RWPE2 (cell line): Measurements from ENCODE around the gene MT1X.

Experiments used
- ATAC-seq: fragments of 200-7000 bp; cut with Tn5 transposase; 3 replicates; pipeline ENCODE4 v1.9.1; 2021; ENCODE audit warnings: low read depth
- DNase-seq: peaks from one replicate; pipeline ENCODE4 v3.0.0-alpha.2; 2020; ENCODE audit warnings: low spot score
- H3K27ac ChIP-seq: fragments of 450-650 bp; 2 replicates; pipeline ENCODE4 v1.5.1; 2017; ENCODE audit warnings: mild to moderate bottlenecking; ENCODE audit not compliant: poor library complexity, severe bottlenecking
- H3K27me3 ChIP-seq: fragments of 250-450 bp; sonication (Bioruptor Pico); 2 replicates; pipeline ENCODE4 v1.5.1; 2021; ENCODE audit warnings: mild to moderate bottlenecking, moderate library complexity; ENCODE audit not compliant: insufficient read depth, poor library complexity, severe bottlenecking
- H3K36me3 ChIP-seq: fragments of 250-450 bp; sonication (Bioruptor Pico); 2 replicates; pipeline ENCODE4 v1.5.1; 2020; ENCODE audit warnings: low read depth, mild to moderate bottlenecking, moderate library complexity
- H3K4me1 ChIP-seq: fragments of 250-450 bp; sonication (Bioruptor Pico); 2 replicates; pipeline ENCODE4 v1.5.1; 2021; ENCODE audit warnings: mild to moderate bottlenecking, moderate library complexity; ENCODE audit not compliant: insufficient read depth, poor library complexity, severe bottlenecking
- H3K4me3 ChIP-seq: fragments of 250-450 bp; sonication (Bioruptor Pico); 2 replicates; pipeline ENCODE4 v1.5.1; 2021; ENCODE audit warnings: mild to moderate bottlenecking, moderate library complexity; ENCODE audit not compliant: severe bottlenecking
- H3K9me3 ChIP-seq: fragments of 250-450 bp; sonication (Bioruptor Pico); 2 replicates; pipeline ENCODE4 v1.5.1; 2021; ENCODE audit warnings: mild to moderate bottlenecking, moderate library complexity; ENCODE audit not compliant: severe bottlenecking
- TF ChIP-seq, protein P1 (sequence below): fragments of 450-650 bp; IDR thresholded peaks from one replicate; pipeline ENCODE4 v1.5.1; 2017; ENCODE audit warnings: mild to moderate bottlenecking, moderate library complexity; ENCODE audit not compliant: poor library complexity, severe bottlenecking

Gene MT1X

DNA sequence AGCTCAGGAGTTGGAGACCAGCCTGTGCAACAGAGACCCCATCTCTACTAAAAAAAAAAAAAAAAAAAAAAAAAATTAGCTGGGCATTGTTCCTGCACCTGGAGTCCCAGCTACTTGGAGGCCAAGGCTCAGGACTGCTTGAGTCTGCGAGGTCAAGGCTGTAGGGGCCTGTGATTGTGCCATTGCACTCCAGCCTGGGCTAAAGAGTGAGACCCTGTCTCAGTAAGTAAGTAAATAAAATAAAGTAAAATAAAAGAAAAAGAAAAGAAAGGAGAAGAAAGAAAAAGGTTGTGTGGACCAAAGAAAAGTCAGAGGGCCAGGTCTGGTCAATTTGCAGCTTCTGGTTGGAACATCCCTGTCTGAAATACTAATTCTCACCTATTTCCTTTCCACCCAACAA, 18.4 kb downstream of the MT1X start:
- H3K27ac ChIP-seq = peak overlapping the region; percentile 3
- no peak for ATAC-seq

DNA sequence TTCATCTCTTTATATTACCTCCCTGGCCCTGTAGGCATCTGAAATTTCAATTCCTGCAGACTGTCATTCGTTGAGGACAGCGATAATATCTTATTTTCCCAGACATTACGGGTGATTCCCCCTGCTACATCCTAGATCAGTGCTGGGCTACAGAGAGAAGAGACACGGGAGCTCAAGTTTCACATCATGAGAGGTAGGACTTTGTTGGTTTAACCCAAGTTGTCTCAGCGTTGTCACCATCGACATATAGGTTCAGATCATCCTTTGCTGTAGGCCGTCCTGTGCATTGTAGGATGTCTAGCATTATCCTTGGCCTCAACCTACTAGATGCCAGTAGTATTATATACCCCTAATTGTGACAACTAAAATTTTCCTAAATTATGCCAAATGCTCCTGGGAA, 19.3 kb downstream of the MT1X start:
- H3K4me1 ChIP-seq = peaks cover 8% of the 10 kb centered on the region
- no peaks in the 10 kb centered on the region for H3K36me3 ChIP-seq
- no peak for DNase-seq
- TF ChIP-seq, protein P1, sequence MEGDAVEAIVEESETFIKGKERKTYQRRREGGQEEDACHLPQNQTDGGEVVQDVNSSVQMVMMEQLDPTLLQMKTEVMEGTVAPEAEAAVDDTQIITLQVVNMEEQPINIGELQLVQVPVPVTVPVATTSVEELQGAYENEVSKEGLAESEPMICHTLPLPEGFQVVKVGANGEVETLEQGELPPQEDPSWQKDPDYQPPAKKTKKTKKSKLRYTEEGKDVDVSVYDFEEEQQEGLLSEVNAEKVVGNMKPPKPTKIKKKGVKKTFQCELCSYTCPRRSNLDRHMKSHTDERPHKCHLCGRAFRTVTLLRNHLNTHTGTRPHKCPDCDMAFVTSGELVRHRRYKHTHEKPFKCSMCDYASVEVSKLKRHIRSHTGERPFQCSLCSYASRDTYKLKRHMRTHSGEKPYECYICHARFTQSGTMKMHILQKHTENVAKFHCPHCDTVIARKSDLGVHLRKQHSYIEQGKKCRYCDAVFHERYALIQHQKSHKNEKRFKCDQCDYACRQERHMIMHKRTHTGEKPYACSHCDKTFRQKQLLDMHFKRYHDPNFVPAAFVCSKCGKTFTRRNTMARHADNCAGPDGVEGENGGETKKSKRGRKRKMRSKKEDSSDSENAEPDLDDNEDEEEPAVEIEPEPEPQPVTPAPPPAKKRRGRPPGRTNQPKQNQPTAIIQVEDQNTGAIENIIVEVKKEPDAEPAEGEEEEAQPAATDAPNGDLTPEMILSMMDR = no peak
- no peak overlapping the region for H3K4me3 ChIP-seq
- peak overlapping the region; percentile 15 for H3K27ac ChIP-seq
- no peaks in the 10 kb centered on the region for H3K9me3 ChIP-seq
- no peaks in the 10 kb centered on the region for H3K27me3 ChIP-seq
- ATAC-seq = no peak

More for the DNA sequence above, 18.4 kb downstream of the MT1X start:
- TF ChIP-seq, protein P1 = no peak
- no peak for DNase-seq
- Histone ChIP-seq H3K4me3 (no peak overlapping the region), H3K9me3 (no peaks in the 10 kb centered on the region), H3K4me1 (peaks cover 8% of the 10 kb centered on the region), H3K36me3 (no peaks in the 10 kb centered on the region), H3K27me3 (no peaks in the 10 kb centered on the region)

DNA sequence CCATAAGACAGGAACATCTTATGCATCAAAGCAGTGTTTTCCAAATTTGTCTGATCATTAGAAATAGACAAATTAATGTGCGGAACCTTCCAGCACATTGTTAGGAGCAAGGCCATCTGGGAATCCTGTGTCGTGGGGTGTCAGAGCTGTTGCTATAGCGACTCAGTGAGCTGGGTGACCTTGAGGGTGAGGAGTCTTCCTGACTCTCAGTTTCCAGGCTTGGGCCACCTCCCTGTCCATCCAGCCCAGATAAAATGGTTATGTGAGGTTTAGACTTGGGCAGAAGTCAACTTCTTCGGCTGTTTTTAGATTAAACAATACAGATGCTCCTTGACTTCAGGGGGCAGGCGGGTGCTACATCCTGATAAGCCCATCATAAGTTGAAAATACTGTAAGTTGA, 20.6 kb downstream of the MT1X start:
- DNase-seq (no peak), ATAC-seq (no peak)
- no peak overlapping the region for H3K4me3 ChIP-seq
- no peaks in the 10 kb centered on the region for H3K27me3 ChIP-seq
- H3K27ac ChIP-seq = no peak overlapping the region
- H3K4me1 ChIP-seq = peaks cover 8% of the 10 kb centered on the region
- no peaks in the 10 kb centered on the region for H3K36me3 ChIP-seq
- no peaks in the 10 kb centered on the region for H3K9me3 ChIP-seq
- TF ChIP-seq, protein P1 = no peak

DNA sequence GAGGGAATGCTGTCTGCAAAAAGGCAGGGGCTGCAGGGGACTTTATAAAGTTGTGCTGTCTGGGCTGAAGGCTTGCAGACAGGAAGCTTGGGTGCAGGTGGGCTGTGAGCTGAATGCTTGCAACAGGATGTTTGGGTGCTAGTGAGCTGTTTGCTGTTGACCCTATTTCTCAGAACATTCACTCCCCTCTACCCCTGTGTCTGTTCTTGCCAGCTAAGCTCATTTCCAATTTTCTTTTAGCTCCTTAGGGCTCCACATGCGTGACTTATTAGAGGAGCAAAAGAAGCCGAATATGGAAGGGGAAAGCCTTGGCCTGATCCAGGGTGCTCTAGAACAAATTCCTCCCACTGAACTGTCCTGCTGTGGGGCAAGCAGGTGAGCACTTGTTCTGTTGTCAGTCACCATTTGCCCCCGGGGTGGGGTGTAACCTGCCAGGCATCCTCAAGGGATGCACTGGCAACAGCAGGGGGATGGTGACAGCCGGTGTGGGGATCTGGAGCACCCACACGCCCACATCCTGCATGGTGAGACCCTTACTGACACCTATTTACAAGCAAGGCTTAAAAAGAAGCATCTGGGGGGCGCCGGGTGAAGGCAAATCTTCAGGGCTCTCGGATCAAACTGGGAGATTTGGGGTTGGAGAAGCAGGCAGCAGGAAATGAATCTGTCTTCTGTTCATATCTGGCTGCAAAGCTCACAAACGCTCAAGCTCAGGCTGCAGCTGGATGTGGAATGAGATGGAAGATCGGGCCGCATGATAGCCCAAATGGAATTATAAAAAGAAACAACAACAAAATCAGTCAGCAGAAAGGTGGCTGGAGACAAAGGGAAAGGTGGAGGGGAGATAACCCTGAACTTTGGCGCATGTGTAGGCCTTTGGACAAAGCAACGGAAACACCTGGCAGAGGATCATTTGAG, 26.5 kb downstream of the MT1X start:
- DNase-seq (no peak), ATAC-seq (0 out of 3 replicates have a peak, but pooled peaks have one; percentile 38)
- H3K27ac ChIP-seq = no peak overlapping the region
- H3K27me3 ChIP-seq = no peaks in the 10 kb centered on the region
- H3K4me3 ChIP-seq = no peak overlapping the region
- no peaks in the 10 kb centered on the region for H3K9me3 ChIP-seq
- TF ChIP-seq, protein P1 = no peak
- H3K4me1 ChIP-seq = peaks cover 3% of the 10 kb centered on the region
- no peaks in the 10 kb centered on the region for H3K36me3 ChIP-seq

DNA sequence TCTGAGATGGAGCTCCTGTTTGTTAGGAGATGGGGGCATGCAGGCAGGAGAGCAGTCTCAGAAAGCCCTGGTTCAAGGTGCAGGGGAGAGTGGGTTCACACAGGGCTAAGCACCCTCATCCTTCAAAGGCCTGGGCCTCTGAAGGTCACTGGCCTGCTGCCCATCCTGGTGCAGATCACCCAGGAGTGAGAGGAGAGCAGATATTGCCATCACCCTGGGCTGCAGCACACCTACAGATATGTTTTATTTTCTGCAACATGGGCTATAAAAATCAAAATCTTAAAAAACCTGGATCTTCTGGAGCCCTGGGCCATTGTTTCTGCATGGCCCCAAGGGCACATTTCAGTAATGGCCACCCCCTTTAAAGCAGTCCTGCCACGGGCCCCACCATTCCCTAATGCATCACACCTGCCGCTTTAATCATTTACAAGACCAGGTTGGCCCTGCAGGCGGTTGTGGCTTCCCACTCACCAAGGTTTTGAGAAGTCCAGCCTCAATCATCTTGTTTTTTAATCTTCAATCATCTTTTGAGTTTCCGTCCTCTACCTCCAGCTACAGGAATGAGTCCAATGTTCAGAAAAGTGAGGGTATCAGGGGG, 27.3 kb downstream of the MT1X start:
- TF ChIP-seq, protein P1 = no peak
- Histone ChIP-seq H3K9me3 (no peaks in the 10 kb centered on the region), H3K36me3 (no peaks in the 10 kb centered on the region), H3K27ac (no peak overlapping the region), H3K27me3 (no peaks in the 10 kb centered on the region), H3K4me3 (no peak overlapping the region), H3K4me1 (peaks cover 3% of the 10 kb centered on the region)
- no peak for ATAC-seq
- no peak for DNase-seq
